WERI-Rb-1 (cell line): ENCODE results near the gene ENKD1.
"Not testable (repeated sequence)": the region's sequence is repeated elsewhere in the genome, so short reads cannot be mapped to it uniquely, and the experiment has no call there.

Source experiments
- DNase-seq: peaks from one replicate; pipeline ENCODE4 v3.0.0-alpha.2; 2020
- H3K27ac ChIP-seq: fragments of 250-450 bp; sonication (Bioruptor Pico); 2 replicates; pipeline ENCODE4 v1.5.1; 2020; ENCODE audit warnings: mild to moderate bottlenecking, moderate library complexity
- H3K27me3 ChIP-seq: fragments of 250-450 bp; sonication (Bioruptor Pico); 2 replicates; pipeline ENCODE4 v1.5.1; 2021; ENCODE audit warnings: mild to moderate bottlenecking, low read depth, moderate library complexity; ENCODE audit not compliant: insufficient read depth, severe bottlenecking
- H3K36me3 ChIP-seq: fragments of 250-450 bp; sonication (Bioruptor Pico); 2 replicates; pipeline ENCODE4 v1.5.1; 2020; ENCODE audit warnings: mild to moderate bottlenecking, moderate library complexity
- H3K4me3 ChIP-seq: 2 replicates; pipeline ENCODE4 v1.5.1; 2011; ENCODE audit warnings: low read depth, mild to moderate bottlenecking, control low read depth, low read length
- H3K9me3 ChIP-seq: fragments of 250-450 bp; sonication (Bioruptor Pico); 2 replicates; pipeline ENCODE4 v1.5.1; 2021; ENCODE audit warnings: mild to moderate bottlenecking, moderate library complexity; ENCODE audit not compliant: severe bottlenecking
- CTCF ChIP-seq: IDR thresholded peaks from 2 replicates; pipeline ENCODE4 v1.5.1; 2011; ENCODE audit warnings: low read depth, mild to moderate bottlenecking, control low read depth, inconsistent platforms, low read length

ENKD1 gene

GRCh38 chr16:67702130-67702529, 35.6 kb upstream of the ENKD1 start:
- Histone ChIP-seq H3K9me3 (peaks cover 7% of the 10 kb centered on the region), H3K27me3 (no peaks in the 10 kb centered on the region), H3K27ac (no peak overlapping the region), H3K4me3 (no peak overlapping the region), H3K36me3 (peaks cover 12% of the 10 kb centered on the region)
- no peak for DNase-seq
- TF ChIP-seq CTCF, result no peak

DNA sequence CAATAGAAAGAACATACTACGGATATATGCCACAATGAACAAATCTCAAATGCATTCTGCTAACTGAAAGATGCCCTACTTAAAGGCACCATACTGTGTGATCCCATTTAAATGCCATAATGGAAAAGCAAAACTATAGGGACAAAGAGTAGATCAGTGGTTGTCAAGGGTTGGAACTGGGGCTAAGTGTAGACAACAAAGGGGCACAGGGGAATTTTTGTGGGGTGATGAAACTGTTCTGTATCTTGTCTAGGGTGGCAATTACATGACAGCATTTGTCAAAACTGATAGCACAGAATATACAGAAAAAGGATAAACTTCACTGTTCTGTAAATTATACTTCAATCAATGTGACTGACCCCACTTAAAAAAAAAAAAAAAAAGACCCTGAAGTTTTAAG, 34.9 kb upstream of the ENKD1 start:
- DNase-seq, result no peak
- Histone ChIP-seq H3K27me3 (no peaks in the 10 kb centered on the region), H3K36me3 (peaks cover 12% of the 10 kb centered on the region), H3K9me3 (peaks cover 7% of the 10 kb centered on the region), H3K27ac (no peak overlapping the region), H3K4me3 (no peak overlapping the region)
- no peak for TF ChIP-seq CTCF

GRCh38 chr16:67699265-67699664, 32.7 kb upstream of the ENKD1 start:
- no peak overlapping the region for H3K4me3 ChIP-seq
- H3K9me3 ChIP-seq, result peaks cover 7% of the 10 kb centered on the region
- DNase-seq, result no peak
- peaks cover 12% of the 10 kb centered on the region for H3K36me3 ChIP-seq
- H3K27ac ChIP-seq, result no peak overlapping the region
- no peaks in the 10 kb centered on the region for H3K27me3 ChIP-seq
- TF ChIP-seq CTCF, result no peak

DNA sequence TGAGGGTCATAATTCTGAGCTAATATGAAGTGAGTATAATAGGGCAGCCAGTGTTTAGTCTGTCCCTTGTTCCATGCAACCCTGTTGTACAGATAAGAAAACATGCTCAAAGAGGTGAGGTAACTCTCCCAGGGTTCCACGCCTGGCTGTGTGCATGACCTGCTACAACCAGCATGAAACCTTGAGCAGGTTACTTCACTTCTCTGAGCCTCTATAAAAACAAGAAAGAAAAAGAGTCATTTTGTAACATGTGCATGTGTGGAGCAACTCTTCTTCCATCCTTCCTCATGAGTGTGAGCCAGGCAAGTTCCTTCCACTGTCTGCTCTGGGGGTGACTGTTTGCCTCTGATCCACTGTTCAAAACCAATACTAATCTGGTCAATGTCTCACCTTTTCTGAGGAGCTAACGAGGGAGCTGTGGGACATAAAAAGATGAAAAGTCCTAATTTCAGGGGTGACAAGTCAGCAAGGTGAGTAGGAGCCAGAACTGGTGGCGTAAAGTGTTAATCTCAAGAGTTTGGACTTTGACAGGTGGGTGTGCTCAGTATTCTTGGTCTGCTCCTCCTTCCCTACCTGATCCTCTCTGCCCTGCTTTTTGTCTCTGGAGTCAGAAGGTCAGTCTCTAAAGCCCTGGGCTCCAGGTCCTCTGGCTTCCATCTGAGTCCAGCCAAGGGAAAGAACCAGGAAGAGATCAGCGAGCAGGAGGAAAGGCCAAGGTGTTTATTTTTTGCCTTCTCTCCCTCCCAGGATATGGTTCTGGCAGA, 31.1 kb upstream of the ENKD1 start:
- no peak for DNase-seq
- TF ChIP-seq CTCF, result no peak

DNA sequence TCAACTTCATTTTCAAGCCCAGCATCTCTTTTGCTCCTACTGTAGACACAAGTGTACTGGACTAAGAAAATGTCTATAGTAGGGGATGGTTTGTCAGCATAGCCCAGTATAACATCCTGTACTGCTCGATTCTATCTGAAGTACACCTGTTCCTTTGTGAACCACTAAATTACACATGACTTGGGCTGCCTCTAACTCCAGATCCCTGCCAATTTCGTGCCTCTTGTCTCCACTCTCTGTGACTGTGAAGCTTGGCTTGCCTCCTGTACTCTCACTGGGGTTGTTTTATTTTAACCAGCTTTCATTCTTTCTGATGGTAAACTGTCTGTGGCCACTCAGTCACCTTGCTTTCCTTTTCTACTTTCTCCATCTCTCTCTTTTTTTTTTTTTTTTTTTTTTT, 28.1 kb upstream of the ENKD1 start:
- DNase-seq, result no peak
- no peak for TF ChIP-seq CTCF

More for the DNA sequence above, 31.1 kb upstream of the ENKD1 start:
- H3K4me3 ChIP-seq, result no peak overlapping the region
- H3K27me3 ChIP-seq, result no peaks in the 10 kb centered on the region
- peaks cover 12% of the 10 kb centered on the region for H3K36me3 ChIP-seq
- H3K9me3 ChIP-seq, result peaks cover 7% of the 10 kb centered on the region
- H3K27ac ChIP-seq, result no peak overlapping the region

GRCh38 chr16:67693517-67694285, 27.2 kb upstream of the ENKD1 start:
- not testable (repeated sequence) for H3K27ac ChIP-seq, H3K4me3 ChIP-seq, H3K27me3 ChIP-seq, DNase-seq, H3K36me3 ChIP-seq, H3K9me3 ChIP-seq

More for the DNA sequence above, 28.1 kb upstream of the ENKD1 start:
- H3K27me3 ChIP-seq, result no peaks in the 10 kb centered on the region
- peaks cover 7% of the 10 kb centered on the region for H3K9me3 ChIP-seq
- peaks cover 10% of the 10 kb centered on the region for H3K36me3 ChIP-seq
- H3K27ac ChIP-seq, result no peak overlapping the region
- H3K4me3 ChIP-seq, result no peak overlapping the region
